Stomach (tissue), 4 donors: ENCODE results near the gene TECR.

Experiments used
- POLR2A ChIP-seq, 4 donors: fragments of 450-650 bp; IDR thresholded peaks; one replicate each; pipeline ENCODE4 v1.6.1; 2016; ENCODE audit warnings: antibody characterized with exemption in 4 of 4, control low read depth in 2 of 4, mild to moderate bottlenecking in 1 of 4, moderate library complexity in 1 of 4
- TF ChIP-seq, protein P1 (sequence below), 7 experiments: fragments of 450-650 bp in 4 of 7; fragments of 200-600 bp in 3 of 7; sonication (generic) in 3 of 7; IDR thresholded peaks; one replicate each; pipeline ENCODE4 v1.5.1; 2016 to 2019; ENCODE audit warnings: antibody characterized with exemption in 7 of 7, control low read depth in 2 of 7, mild to moderate bottlenecking in 1 of 7

DNA sequence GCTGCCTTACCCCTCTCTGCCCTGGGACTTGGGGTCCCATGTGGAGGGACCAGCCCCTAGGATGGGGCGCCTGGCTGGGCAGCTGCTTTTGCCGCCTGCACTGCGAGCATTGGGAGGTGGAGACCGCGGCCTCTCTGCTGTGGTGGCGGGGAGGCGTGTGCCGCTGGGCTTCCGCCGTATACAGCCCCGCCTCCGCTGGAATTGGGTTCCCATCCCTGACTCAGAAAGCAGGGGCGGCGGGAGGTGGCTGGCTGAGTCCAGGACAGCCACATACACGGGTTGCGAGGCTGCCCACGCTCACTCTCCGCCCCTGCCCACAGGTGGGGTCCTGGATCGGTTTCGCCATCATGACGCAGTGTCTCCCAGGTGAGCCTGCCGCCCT, 35.9 kb downstream of the TECR start:
- TF ChIP-seq, protein P1, sequence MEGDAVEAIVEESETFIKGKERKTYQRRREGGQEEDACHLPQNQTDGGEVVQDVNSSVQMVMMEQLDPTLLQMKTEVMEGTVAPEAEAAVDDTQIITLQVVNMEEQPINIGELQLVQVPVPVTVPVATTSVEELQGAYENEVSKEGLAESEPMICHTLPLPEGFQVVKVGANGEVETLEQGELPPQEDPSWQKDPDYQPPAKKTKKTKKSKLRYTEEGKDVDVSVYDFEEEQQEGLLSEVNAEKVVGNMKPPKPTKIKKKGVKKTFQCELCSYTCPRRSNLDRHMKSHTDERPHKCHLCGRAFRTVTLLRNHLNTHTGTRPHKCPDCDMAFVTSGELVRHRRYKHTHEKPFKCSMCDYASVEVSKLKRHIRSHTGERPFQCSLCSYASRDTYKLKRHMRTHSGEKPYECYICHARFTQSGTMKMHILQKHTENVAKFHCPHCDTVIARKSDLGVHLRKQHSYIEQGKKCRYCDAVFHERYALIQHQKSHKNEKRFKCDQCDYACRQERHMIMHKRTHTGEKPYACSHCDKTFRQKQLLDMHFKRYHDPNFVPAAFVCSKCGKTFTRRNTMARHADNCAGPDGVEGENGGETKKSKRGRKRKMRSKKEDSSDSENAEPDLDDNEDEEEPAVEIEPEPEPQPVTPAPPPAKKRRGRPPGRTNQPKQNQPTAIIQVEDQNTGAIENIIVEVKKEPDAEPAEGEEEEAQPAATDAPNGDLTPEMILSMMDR (IDR thresholded peaks at IDR 0.05) = no peak
- TF ChIP-seq POLR2A (IDR thresholded peaks at IDR 0.05) = no peak
